HK-2 (cell line): ENCODE results near the gene GNAS.
"Not testable (repeated sequence)": the region's sequence is repeated elsewhere in the genome, so short reads cannot be mapped to it uniquely, and the experiment has no call there.

Experiments
- DNase-seq: peaks from one replicate; pipeline ENCODE4 v3.0.0-alpha.2; 2018; ENCODE audit not compliant: unreplicated experiment

The GNAS gene

GRCh38 chr20:58828136-58828535 is 24.4 kb upstream of the GNAS start:
- no peak for DNase-seq

- DNase-seq, result not testable (repeated sequence)
Observed at GRCh38 chr20:58828804-58829203, 23.7 kb upstream of the GNAS start.

DNA sequence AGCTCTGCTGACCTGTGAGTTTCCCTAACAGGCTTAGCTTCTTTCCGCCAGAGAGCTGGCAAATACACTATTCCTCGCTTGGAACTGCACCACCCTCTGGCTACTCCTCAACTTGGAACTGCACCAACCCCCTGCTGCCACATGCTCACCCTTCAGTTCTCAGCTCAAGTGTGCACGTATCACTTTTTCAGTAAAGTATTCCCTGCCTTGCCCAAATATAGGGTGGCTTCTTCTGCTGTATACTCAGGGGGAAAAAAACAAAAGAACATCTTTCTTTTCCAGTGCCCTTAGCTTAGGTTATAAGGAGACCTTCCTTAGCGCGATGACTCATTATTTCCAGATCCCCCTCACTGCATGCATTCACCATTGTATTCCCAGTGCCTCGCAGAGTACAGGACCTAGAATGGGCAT is 23.0 kb upstream of the GNAS start:
- no peak for DNase-seq

GRCh38 chr20:58832457-58832856 is 20.1 kb upstream of the GNAS start:
- DNase-seq, result no peak

- no peak for DNase-seq
Observed at GRCh38 chr20:58833921-58834320, 18.6 kb upstream of the GNAS start.

DNA sequence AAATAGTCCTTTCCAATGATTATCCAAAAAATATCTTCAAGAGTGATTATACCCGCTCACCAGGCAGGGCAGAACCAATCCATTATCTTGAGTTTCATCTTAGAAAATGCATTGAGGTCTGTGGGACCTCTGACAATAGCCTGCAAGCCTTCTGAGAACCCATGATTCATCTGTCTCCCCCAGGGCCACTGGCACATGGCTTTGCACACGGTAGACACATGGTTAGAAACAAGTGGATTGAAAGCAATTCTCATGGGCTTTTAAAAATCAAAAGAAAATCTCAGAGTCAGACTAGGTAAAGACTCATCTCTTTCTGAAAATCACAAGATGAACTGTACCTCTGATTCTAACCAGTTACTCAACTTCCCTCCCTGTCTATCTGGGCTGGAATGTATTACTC is 17.3 kb upstream of the GNAS start:
- no peak for DNase-seq

GRCh38 chr20:58836616-58837204 is 15.8 kb upstream of the GNAS start:
- DNase-seq, result no peak

GRCh38 chr20:58837717-58838116 is 14.8 kb upstream of the GNAS start:
- DNase-seq, result no peak

DNA sequence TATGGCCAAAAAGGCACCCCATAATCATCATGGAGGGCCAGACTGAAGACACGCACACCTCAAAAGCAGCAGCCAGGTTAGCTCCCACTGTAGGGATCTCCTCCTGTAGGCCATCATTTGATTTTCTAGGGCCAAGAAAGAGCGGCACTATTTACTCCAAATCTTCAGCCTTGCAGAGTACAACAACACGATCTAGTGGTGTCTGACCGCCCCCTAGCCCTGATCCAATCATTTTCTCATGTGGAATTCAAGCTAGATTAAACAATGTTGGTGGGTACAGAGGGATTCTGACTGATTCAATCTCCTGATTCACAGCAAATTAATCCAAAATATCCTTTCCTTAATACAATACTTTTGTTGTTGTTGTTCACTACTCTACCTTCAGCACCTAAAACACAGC is 14.3 kb upstream of the GNAS start:
- no peak for DNase-seq

DNA sequence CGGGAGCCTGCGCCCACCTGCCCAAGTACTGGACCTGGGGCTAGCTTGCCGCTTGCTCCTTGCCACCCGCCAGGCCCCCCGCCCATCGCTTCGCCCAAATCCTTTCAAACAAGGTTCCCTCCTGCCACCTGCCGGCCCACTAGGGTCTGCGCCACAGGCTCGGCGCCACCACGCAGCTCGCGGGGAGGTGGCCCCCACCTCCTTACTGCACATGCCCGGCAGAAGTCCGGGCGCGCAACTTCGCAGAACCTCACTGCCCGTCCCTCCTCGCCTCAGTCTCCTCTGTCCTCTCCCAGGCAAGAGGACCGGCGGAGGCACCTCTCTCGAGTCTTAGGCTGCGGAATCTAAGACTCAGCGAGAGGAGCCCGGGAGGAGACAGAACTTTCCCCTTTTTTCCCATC is 13.0 kb upstream of the GNAS start:
- peak; percentile 61 for DNase-seq

GRCh38 chr20:58839991-58840747 is 12.3 kb upstream of the GNAS start:
- no peak for DNase-seq

DNA sequence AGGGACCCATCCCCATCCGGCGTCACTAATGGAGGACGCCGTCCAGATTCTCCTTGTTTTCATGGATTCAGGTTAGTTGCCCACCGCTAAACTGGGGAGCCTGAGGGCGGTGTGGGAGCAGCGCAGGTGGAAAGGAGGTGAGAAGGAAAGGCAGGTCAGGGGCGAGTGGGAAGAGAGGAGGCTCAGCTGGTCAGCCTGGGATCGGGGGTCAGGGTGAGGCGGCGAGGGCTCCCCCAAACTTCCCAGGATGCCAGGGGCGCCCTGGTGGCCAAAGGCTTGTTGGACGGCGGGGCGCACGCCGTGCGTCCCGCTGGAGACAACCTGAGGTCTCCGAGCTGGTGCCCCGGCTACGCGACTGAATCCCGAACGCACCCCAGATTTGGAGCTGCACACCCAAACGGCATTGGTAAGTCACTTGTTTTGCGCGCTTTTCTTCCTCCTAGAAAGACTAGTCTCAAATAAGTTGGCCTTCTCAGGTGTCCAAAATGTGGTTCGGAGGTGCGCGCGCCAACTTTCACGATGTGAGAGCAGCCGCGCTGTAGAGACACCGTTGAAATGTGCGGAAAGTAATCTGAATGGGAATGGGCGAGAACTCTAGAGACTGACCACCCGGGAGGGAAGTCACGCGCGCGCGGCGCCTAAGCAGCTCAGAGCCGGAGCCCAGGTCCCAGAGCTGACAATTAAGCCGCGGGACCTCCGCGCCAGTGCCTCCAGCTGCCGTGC is 11.5 kb upstream of the GNAS start:
- DNase-seq, result no peak

DNA sequence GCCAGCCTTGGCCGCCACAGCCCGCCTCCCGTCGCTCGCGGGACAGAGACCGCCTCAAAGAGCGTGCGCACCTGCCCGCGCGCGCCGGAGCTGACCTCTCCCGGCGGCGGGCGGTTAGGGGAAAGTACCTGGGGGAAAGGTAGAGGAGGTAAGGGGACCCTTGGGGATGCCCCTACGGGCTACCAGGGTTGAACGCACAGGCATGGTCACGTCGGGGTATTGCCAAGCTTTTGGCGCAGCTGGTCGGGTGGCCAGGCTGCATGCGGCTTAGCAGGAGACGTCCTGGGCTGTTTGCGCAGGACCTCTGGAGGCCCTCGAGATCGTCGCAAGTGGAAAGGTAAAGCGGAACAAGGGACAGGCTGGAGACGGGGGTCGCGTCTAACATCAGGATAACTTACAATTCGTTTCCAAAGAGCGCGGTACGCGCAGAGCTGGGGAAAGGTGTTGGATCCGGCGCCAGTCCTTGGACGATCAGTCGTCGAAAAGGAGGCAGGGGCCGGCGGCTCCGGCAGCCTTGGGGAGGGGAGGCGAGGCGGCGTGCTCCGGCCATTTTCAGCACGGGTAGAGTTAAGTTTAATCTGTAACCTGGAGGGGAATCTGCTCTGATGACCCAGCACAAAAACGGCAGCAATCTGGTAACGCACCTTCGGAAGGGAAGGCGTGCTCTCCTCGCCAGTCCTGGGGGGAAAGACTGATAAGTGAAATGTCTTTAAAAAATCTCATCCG is 10.8 kb upstream of the GNAS start:
- no peak for DNase-seq

DNA sequence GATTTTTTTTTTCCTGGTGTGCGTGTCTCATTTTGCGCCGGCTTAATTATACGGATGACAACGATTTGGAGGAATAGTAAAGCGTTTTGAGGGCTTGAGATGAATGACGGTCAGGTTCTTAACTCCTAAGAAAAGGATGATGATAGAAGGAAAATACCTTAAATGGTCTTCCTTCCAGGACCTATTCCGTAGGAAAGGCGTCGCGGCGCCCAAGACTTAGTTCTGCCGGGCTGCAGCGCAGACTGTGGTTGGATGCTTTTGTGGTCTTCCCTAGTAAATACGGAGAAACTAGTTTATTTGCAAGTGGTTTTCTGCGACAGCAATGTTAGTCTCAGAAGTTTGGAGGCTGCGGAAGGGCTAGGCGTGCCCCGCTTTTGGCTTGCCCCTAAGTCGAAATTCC is 10.2 kb upstream of the GNAS start:
- DNase-seq, result no peak

DNA sequence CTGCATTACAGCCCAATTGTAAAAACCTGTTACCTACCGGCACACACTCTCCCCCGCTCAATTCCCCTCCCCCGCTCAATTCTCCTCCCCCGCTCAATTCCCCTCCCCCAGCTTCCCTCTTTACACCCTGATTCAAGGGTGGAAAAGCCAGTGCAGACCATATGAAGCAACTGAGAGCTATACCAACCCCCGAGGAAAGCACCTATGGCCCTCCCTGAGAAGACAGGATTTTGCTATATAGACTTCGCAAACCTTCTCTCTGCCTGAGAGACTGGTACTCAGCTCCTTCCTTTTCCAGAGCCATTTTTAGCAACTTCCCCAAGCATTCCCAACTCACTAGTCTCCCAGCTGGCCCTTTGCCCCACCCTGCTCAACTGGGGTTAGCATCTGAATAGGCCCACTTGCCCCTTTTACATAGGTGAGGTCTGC is 9.4 kb upstream of the GNAS start:
- DNase-seq, result no peak

DNA sequence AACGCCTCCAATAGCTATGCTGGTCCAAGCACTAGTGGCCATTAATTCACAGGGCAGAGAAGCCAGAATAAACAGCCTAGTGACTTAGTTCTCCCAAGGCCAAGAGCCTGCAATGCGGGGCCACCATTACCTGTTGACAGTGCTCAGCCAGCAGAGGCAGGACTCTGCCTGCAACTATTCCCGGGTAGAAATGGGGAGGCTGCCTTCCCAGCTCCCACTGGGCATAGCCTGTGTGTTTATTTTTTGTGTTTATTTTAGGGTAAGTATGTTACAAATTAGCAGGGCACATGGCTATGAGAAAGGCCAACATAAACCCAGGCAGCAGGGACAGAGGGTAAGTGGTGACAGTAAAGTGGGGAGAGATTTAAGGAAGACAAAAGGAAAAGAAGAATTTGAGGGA is 6.8 kb upstream of the GNAS start:
- no peak for DNase-seq

DNA sequence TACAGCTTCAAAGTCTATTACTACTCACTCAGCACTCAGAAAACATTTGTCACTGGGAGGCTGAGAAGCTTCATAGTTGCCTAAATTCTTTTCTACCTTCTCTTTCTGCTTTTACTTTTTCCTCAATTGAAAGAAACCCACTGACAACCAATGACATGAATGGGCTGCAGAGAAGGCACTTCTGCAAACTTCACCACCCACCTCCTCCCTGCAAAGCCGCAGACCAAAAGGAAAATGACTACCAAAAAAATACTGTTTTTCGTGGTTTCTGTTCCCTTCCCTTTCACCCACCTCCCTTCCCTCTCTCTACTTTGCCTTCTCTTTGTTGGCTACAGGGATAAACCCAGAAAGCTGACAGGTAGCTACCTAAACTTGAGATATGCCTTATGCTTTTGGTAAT is 5.1 kb upstream of the GNAS start:
- no peak for DNase-seq

- peak; percentile 92 for DNase-seq
Observed at GRCh38 chr20:58850693-58851174, 1.8 kb upstream of the GNAS start, which contains the start of gene GNAS-AS1. TSS of gene GNAS-AS1 (minus strand) at chr20:58850902.

DNA sequence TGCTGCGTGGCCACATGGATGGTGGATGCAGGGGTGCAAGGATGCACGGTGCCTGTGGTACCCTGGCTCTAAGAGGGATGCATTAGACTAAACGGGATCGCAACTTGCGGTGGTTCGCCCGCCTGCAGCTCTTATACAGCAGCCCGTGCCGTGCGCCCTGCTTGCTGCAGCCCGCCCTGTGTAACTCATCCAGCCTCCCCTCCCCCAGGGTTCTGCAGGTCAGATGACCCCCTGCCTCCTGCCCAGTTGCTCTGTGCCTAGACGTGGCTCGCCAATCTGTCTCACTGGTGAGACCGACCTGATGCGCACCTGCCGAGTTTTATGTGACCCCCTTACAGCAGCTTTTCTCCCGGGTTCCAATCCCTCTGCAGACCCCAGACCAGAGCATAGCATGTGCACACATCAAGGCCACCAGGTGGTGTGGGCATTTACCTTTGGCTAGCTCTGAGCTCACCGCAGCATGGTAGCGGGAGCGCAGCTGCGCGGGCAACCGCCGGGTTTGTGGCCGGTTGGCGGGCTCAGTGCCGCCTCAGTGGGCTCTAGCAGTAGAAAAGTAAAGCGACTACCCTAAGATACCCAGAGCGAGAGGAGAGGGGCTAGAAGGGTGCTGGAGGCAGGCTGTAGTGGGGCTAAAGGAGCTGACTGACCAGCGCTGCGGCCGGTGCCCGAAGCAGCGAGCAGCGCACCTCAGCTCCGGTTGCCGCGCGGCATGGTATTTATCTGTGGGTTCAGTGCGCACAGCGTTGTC is 1.1 kb upstream of the GNAS start:
- DNase-seq, result no peak

DNA sequence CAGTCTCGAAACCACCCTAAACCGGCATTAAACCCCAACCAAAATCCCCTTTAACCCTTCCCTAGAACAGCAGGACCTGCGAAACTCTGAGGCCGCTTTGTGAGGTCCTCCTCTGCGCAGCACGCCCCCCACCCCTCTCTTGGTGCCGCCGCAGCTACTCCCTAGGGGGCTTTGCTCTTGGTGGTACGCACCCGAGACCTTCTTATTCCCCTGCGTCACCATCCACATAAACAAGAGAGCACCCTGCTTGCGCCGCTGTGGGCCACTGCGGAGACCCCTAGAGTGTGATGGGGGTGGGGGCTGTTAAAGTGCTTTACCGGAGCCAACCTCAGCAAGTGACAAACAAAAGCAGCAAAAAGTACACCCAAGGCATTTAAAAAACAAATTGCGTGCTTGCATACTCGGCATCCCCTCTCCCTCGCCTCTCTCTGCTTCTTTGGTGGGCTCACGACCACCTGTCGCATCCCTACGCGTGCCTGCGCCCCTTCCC is 502 bp upstream of the GNAS start:
- no peak for DNase-seq

- DNase-seq, result no peak
Observed at GRCh38 chr20:58853466-58853865, 950 bp downstream of the GNAS start.
